Vagina (tissue), 2 donors: ENCODE results near the gene YES1.

Experiments used
- CTCF ChIP-seq, 3 experiments: fragments of 450-650 bp in 2 of 3; fragments of 200-600 bp in 1 of 3; sonication (generic) in 1 of 3; IDR thresholded peaks; one replicate each; pipeline ENCODE4 v1.5.1; 2017 to 2019; ENCODE audit warnings: antibody characterized with exemption in 3 of 3, mild to moderate bottlenecking in 2 of 3, moderate library complexity in 2 of 3
- POLR2AphosphoS5 ChIP-seq, 2 donors: sonication (generic); formaldehyde crosslinking; IDR thresholded peaks; one replicate each; pipeline ENCODE4 v1.9.0; 2017; ENCODE audit warnings: antibody characterized with exemption in 2 of 2, mild to moderate bottlenecking in 2 of 2, low read depth in 1 of 2; ENCODE audit not compliant: insufficient read depth in 1 of 2

GRCh38 chr18:710418-711300, 101.4 kb downstream of the YES1 start:
- TF ChIP-seq CTCF (IDR thresholded peaks at IDR 0.05), result no peak
- no peak for TF ChIP-seq POLR2AphosphoS5 (IDR thresholded peaks at IDR 0.05; ENCODE audit: insufficient read depth in 1 of 2, low read depth in 1 of 2)
